KMS-11 (cell line): Measurements from ENCODE around the gene HECA.
"Not testable (repeated sequence)": the region's sequence is repeated elsewhere in the genome, so short reads cannot be mapped to it uniquely, and the experiment has no call there.

Experiments
- H2AFZ ChIP-seq: fragments of 200-600 bp; sonication (generic); 2 replicates; pipeline ENCODE4 v1.6.1; 2016; ENCODE audit warnings: antibody characterized with exemption, mixed run types, low read depth
- H3K27ac ChIP-seq: fragments of 200-600 bp; sonication (generic); 2 replicates; pipeline ENCODE4 v1.6.1; 2016; ENCODE audit warnings: mild to moderate bottlenecking, mixed run types
- H3K27me3 ChIP-seq: fragments of 200-600 bp; sonication (generic); 2 replicates; pipeline ENCODE4 v1.6.1; 2017; ENCODE audit warnings: mild to moderate bottlenecking, low read depth, mixed run types, moderate library complexity; ENCODE audit not compliant: insufficient read depth
- H3K36me3 ChIP-seq: fragments of 200-600 bp; sonication (generic); 2 replicates; pipeline ENCODE4 v1.6.1; 2017; ENCODE audit warnings: mild to moderate bottlenecking, mixed run types; ENCODE audit not compliant: insufficient read depth
- H3K4me1 ChIP-seq: fragments of 200-600 bp; sonication (generic); 2 replicates; pipeline ENCODE4 v1.6.1; 2016; ENCODE audit warnings: mild to moderate bottlenecking, low read depth, mixed run types; ENCODE audit not compliant: poor library complexity, severe bottlenecking
- H3K4me2 ChIP-seq: fragments of 200-600 bp; sonication (generic); 2 replicates; pipeline ENCODE4 v1.7.0; 2016; ENCODE audit warnings: mild to moderate bottlenecking, mixed run types
- H3K4me3 ChIP-seq: fragments of 200-600 bp; sonication (generic); IDR thresholded peaks from 2 replicates; pipeline ENCODE4 v1.6.1; 2017; ENCODE audit warnings: low read depth, low read length, mixed read lengths; ENCODE audit not compliant: insufficient read depth
- H3K79me2 ChIP-seq: fragments of 200-600 bp; sonication (generic); 2 replicates; pipeline ENCODE4 v1.6.1; 2016; ENCODE audit warnings: low read depth, mixed run types; ENCODE audit not compliant: insufficient read depth
- H3K9ac ChIP-seq: fragments of 200-600 bp; sonication (generic); 2 replicates; pipeline ENCODE4 v1.6.1; 2016; ENCODE audit warnings: mild to moderate bottlenecking, mixed run types
- H4K20me1 ChIP-seq: fragments of 200-600 bp; sonication (generic); 2 replicates; pipeline ENCODE4 v1.6.1; 2016; ENCODE audit warnings: mild to moderate bottlenecking, mixed run types; ENCODE audit not compliant: insufficient read depth
- CTCF ChIP-seq: fragments of 200-600 bp; sonication (generic); conservative IDR thresholded peaks from 2 replicates; pipeline ENCODE4 v1.6.1; 2017; ENCODE audit warnings: low read depth, mild to moderate bottlenecking, antibody characterized with exemption, low read length, moderate library complexity, mixed read lengths

The HECA gene

GRCh38 chr6:139114746-139115145 is 20.1 kb upstream of the HECA start:
- no peak overlapping the region for H3K4me2 ChIP-seq

GRCh38 chr6:139115989-139116758 is 18.7 kb upstream of the HECA start:
- H3K4me2 ChIP-seq = no peak overlapping the region

More at GRCh38 chr6:139114746-139115145, 20.1 kb upstream of the HECA start:
- Histone ChIP-seq H3K9ac (no peak overlapping the region), H3K4me3 (no peak overlapping the region), H3K27me3 (no peaks in the 10 kb centered on the region), H3K79me2 (no peaks in the 10 kb centered on the region), H3K36me3 (no peaks in the 10 kb centered on the region), H3K4me1 (no peaks in the 10 kb centered on the region), H2AFZ (no peak overlapping the region), H3K27ac (no peak overlapping the region), H4K20me1 (no peaks in the 10 kb centered on the region)
- TF ChIP-seq CTCF = no peak

GRCh38 chr6:139117734-139118133 is 17.1 kb upstream of the HECA start:
- Histone ChIP-seq H3K27ac (no peak overlapping the region), H3K79me2 (no peaks in the 10 kb centered on the region), H3K27me3 (no peaks in the 10 kb centered on the region), H3K9ac (no peak overlapping the region), H2AFZ (no peak overlapping the region), H3K36me3 (no peaks in the 10 kb centered on the region), H3K4me1 (no peaks in the 10 kb centered on the region), H4K20me1 (no peaks in the 10 kb centered on the region), H3K4me3 (no peak overlapping the region), H3K4me2 (no peak overlapping the region)
- TF ChIP-seq CTCF = no peak

More at GRCh38 chr6:139115989-139116758, 18.7 kb upstream of the HECA start:
- no peaks in the 10 kb centered on the region for H3K36me3 ChIP-seq
- no peak overlapping the region for H2AFZ ChIP-seq
- H3K4me1 ChIP-seq = no peaks in the 10 kb centered on the region
- no peaks in the 10 kb centered on the region for H3K27me3 ChIP-seq
- H3K79me2 ChIP-seq = no peaks in the 10 kb centered on the region
- H3K9ac ChIP-seq = no peak overlapping the region
- H3K27ac ChIP-seq = no peak overlapping the region
- no peak for TF ChIP-seq CTCF
- no peaks in the 10 kb centered on the region for H4K20me1 ChIP-seq
- no peak overlapping the region for H3K4me3 ChIP-seq

- Histone ChIP-seq H4K20me1 (no peaks in the 10 kb centered on the region), H3K79me2 (no peaks in the 10 kb centered on the region), H3K4me1 (no peaks in the 10 kb centered on the region), H2AFZ (no peak overlapping the region), H3K4me3 (no peak overlapping the region), H3K4me2 (no peak overlapping the region), H3K9ac (no peak overlapping the region), H3K27me3 (no peaks in the 10 kb centered on the region), H3K27ac (no peak overlapping the region), H3K36me3 (no peaks in the 10 kb centered on the region)
- TF ChIP-seq CTCF = no peak
These were observed 15.3 kb upstream of the HECA start for GRCh38 chr6:139119552-139119951.

- H3K4me2 ChIP-seq, H3K79me2 ChIP-seq, H3K27me3 ChIP-seq, H3K9ac ChIP-seq, H4K20me1 ChIP-seq, H2AFZ ChIP-seq, H3K4me3 ChIP-seq, H3K27ac ChIP-seq, H3K36me3 ChIP-seq: not testable (repeated sequence)
- H3K4me1 ChIP-seq = peaks cover 11% of the 10 kb centered on the region
These were observed 12.1 kb upstream of the HECA start for GRCh38 chr6:139122823-139123222.
